Keratinocyte (primary cell): Measurements from ENCODE around the gene DGCR8. TPM values are rescaled to one million over a fixed set of nuclear protein-coding genes. Genes with fewer than 3 reads are reported as not detected.

Experiments
- DNase-seq: peaks from one replicate; pipeline ENCODE4 v3.0.0-alpha.2; 2011; ENCODE audit warnings: low read depth, missing footprints, low spot score
- FAIRE-seq: peaks from 2 replicates; lab custom pipeline; 2011; peaks lifted over from hg19 to GRCh38; lab: Jason Lieb, UNC
- H2AFZ ChIP-seq: 2 replicates; pipeline ENCODE4 v1.6.0; 2012; ENCODE audit warnings: low read length, control low read depth, inconsistent platforms; ENCODE audit not compliant: control insufficient read depth
- H3K27ac ChIP-seq: 2 replicates; pipeline ENCODE4 v1.5.1; 2011; ENCODE audit warnings: low read length; ENCODE audit not compliant: control insufficient read depth, insufficient read depth
- H3K27me3 ChIP-seq: 3 replicates; pipeline ENCODE4 v1.6.0; 2011; ENCODE audit warnings: low read length; ENCODE audit not compliant: control insufficient read depth, insufficient read depth; ENCODE audit errors: extremely low read depth
- H3K36me3 ChIP-seq, 2 experiments: 2 replicates in 1 of 2; 3 replicates in 1 of 2; pipeline ENCODE4 v1.5.1; 2011; ENCODE audit warnings: low read length in 2 of 2, mild to moderate bottlenecking in 1 of 2; ENCODE audit not compliant: control insufficient read depth in 2 of 2, insufficient read depth in 2 of 2; ENCODE audit errors: extremely low read depth in 1 of 2
- H3K4me1 ChIP-seq: 3 replicates; pipeline ENCODE4 v1.5.1; 2011; ENCODE audit warnings: low read length; ENCODE audit not compliant: control insufficient read depth, insufficient read depth; ENCODE audit errors: extremely low read depth
- H3K4me2 ChIP-seq: 3 replicates; pipeline ENCODE4 v1.6.0; 2011; ENCODE audit warnings: low read depth, low read length; ENCODE audit not compliant: control insufficient read depth, insufficient read depth; ENCODE audit errors: extremely low read depth
- H3K4me3 ChIP-seq, 3 experiments: fragments of 200-600 bp in 1 of 3; sonication (generic) in 1 of 3; 2 replicates in 2 of 3; 3 replicates in 1 of 3; pipeline ENCODE4 v1.5.1; 2011 to 2016; ENCODE audit warnings: low read length in 3 of 3, mild to moderate bottlenecking in 3 of 3, control low read depth in 2 of 3, inconsistent platforms in 1 of 3, low read depth in 1 of 3, mixed read lengths in 1 of 3, mixed run types in 1 of 3, moderate library complexity in 1 of 3; ENCODE audit not compliant: control insufficient read depth in 2 of 3, insufficient read depth in 2 of 3; ENCODE audit errors: extremely low read depth in 1 of 3
- H3K79me2 ChIP-seq: 2 replicates; pipeline ENCODE4 v1.6.0; 2012; ENCODE audit warnings: low read length; ENCODE audit not compliant: control insufficient read depth, insufficient read depth
- H3K9ac ChIP-seq: 3 replicates; pipeline ENCODE4 v1.6.0; 2011; ENCODE audit warnings: low read length; ENCODE audit not compliant: control insufficient read depth, insufficient read depth; ENCODE audit errors: extremely low read depth
- H3K9me1 ChIP-seq: 3 replicates; pipeline ENCODE4 v1.6.0; 2011; ENCODE audit warnings: low read length; ENCODE audit not compliant: control insufficient read depth, insufficient read depth; ENCODE audit errors: extremely low read depth
- H3K9me3 ChIP-seq: 2 replicates; pipeline ENCODE4 v1.5.1; 2012; ENCODE audit warnings: low read depth, low read length; ENCODE audit not compliant: control insufficient read depth
- H4K20me1 ChIP-seq: 3 replicates; pipeline ENCODE4 v1.6.0; 2011; ENCODE audit warnings: low read length; ENCODE audit not compliant: control insufficient read depth, insufficient read depth; ENCODE audit errors: extremely low read depth
- EZH2 ChIP-seq: IDR thresholded peaks from one replicate; pipeline ENCODE4 v1.6.1; 2012; ENCODE audit warnings: inconsistent platforms, mild to moderate bottlenecking, low read length, moderate library complexity
- dilution Hi-C: fragments of 300-500 bp; cut with MboI; formaldehyde crosslinking; loops from one replicate; pipeline ENCODE4 v1.7.0; 2020; ENCODE audit warnings: low sequenced_read_pairs; ENCODE audit not compliant: extremely low pct_ligation_motif_present
- polyA plus RNA-seq, 5 experiments: library from polyadenylated mRNA; depleted of rRNA in 3 of 5; stranded (reverse) in 3 of 5; stranded (forward) in 1 of 5; unstranded in 1 of 5; fragments of >200 nt; gene quantifications; 1 replicate in 1 of 5; 2 replicates in 3 of 5; 3 replicates in 1 of 5; pipeline versions ENCODE4 v1.2.1 to v1.2.3, GENCODE V29; 2011 to 2012; ENCODE audit warnings: missing spikeins in 2 of 5, low read depth in 1 of 5, low replicate concordance in 1 of 5
- TF ChIP-seq, protein P1 (sequence below), 3 experiments: IDR thresholded peaks in 1 of 3; conservative IDR thresholded peaks in 1 of 3; optimal IDR thresholded peaks in 1 of 3; 2 replicates in 2 of 3; 3 replicates in 1 of 3; pipeline versions ENCODE3 to v1.5.1; 2011; ENCODE audit warnings: low read length in 3 of 3, mild to moderate bottlenecking in 3 of 3, moderate library complexity in 2 of 3, control low read depth in 1 of 3, inconsistent platforms in 1 of 3; ENCODE audit not compliant: insufficient read depth in 2 of 3; ENCODE audit errors: extremely low read depth in 1 of 3

The DGCR8 gene
- polyA plus RNA-seq, 1 donor (not counting 4 experiments of a cell fraction or from before 2014, with no cell fraction given), result 17.2 TPM

DNA sequence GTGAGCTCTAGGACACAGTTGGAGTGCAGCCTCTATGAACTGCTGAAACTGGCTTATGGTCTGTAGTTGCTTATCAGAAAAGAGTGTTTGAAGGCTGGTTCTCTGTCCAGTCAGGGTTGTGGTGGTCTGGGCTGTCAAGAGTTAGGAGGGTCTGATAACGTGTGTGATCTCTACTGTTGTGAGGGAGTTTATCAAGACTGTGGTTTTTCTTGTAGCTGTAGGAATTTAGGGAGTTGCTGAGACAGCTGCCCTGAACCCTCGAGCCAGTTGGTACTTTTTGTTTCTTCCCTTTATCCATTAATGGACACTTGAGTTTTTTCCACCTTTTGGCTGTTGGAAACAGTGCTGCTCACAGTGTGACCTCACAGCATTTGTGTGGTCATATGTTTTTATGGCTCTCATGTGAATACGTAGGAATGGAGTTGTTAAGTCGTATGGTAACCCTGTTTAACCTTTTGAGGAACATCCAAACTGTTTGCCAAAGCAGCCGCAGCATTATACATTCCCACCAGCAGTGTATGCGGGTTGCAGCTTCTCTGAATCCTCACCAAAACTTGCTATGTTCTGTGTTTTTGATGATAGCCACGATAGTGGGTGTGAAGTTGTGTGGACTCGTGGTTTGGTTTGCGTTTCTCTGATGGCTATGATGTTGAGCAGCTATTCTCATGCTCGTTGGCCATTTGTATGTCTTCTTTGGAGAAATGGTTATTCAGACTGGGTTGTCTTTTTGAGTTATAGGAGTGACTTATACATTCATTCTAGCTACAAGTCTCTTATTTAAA is 20.9 kb upstream of the DGCR8 start:
- peaks cover under 1 to 14% of the 10 kb centered on the region in 2 experiments for H3K36me3 ChIP-seq
- no peaks in the 10 kb centered on the region for H3K79me2 ChIP-seq
- DNase-seq (no peak), FAIRE-seq (no peak)
- H3K27me3 ChIP-seq, result no peaks in the 10 kb centered on the region
- no peak overlapping the region for H2AFZ ChIP-seq
- H3K9me1 ChIP-seq, result peaks cover 2% of the 10 kb centered on the region
- H4K20me1 ChIP-seq, result no peaks in the 10 kb centered on the region
- dilution Hi-C loops, result no loop called here
- TF ChIP-seq EZH2, result no peak
- TF ChIP-seq, protein P1, sequence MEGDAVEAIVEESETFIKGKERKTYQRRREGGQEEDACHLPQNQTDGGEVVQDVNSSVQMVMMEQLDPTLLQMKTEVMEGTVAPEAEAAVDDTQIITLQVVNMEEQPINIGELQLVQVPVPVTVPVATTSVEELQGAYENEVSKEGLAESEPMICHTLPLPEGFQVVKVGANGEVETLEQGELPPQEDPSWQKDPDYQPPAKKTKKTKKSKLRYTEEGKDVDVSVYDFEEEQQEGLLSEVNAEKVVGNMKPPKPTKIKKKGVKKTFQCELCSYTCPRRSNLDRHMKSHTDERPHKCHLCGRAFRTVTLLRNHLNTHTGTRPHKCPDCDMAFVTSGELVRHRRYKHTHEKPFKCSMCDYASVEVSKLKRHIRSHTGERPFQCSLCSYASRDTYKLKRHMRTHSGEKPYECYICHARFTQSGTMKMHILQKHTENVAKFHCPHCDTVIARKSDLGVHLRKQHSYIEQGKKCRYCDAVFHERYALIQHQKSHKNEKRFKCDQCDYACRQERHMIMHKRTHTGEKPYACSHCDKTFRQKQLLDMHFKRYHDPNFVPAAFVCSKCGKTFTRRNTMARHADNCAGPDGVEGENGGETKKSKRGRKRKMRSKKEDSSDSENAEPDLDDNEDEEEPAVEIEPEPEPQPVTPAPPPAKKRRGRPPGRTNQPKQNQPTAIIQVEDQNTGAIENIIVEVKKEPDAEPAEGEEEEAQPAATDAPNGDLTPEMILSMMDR (optimal IDR thresholded peaks at IDR 0.05 in 1 of 3, IDR thresholded peaks at IDR 0.05 in 1 of 3, conservative IDR thresholded peaks at IDR 0.05 in 1 of 3; ENCODE audit: extremely low read depth in 1 of 3, insufficient read depth in 2 of 3, low read length in 3 of 3), result no peak
- H3K4me2 ChIP-seq, result no peak overlapping the region
- no peak overlapping the region for H3K27ac ChIP-seq
- peaks cover 30% of the 10 kb centered on the region for H3K4me1 ChIP-seq
- H3K9me3 ChIP-seq, result no peaks in the 10 kb centered on the region
- H3K9ac ChIP-seq, result no peak overlapping the region
- H3K4me3 ChIP-seq, result no peak overlapping the region

DNA sequence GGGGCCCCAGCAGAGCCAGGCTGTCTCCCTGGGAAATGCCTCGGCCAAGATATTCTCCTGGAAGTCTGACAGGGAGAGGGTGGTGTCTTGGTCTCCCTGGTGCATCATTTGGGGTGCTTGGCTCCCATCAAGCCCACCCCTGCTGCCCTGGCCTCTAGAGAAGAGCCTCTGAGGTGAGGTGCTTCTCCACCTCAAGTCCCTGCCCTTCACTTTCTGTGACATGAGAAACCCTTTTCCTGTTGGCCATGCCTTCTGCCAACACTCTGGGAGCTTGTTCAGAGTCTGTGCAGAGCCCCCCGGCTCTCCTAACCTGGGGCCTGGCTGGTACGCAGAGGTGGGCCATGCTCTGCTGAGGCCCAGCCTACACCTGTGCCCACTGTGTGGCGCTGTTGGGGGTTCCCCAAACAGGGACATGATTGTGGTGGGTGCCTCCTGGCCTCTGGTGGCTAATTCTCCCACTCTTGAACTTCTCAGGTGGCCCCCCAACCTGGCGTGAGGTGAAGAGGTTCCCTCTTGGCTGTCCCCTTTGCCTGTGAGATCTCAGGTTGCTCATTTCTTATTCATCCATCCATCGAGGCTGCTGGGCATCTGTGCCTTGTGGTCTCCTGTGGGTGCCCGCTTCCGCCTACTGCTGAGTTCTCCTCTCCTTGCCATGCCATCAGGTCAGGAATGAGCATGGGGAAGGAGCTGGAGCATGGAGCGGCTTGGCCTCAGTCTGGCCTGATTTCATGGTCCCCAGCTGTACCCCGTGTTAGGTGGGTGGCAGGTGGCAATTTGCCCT is 19.2 kb upstream of the DGCR8 start:
- Histone ChIP-seq H3K27me3 (no peaks in the 10 kb centered on the region), H3K4me1 (peaks cover 32% of the 10 kb centered on the region), H4K20me1 (no peaks in the 10 kb centered on the region), H3K9ac (no peak overlapping the region), H3K27ac (no peak overlapping the region), H2AFZ (no peak overlapping the region), H3K36me3 (peaks cover 0 to 12% of the 10 kb centered on the region in 2 experiments), H3K9me3 (no peaks in the 10 kb centered on the region), H3K79me2 (no peaks in the 10 kb centered on the region), H3K4me2 (no peak overlapping the region), H3K9me1 (peaks cover 5% of the 10 kb centered on the region), H3K4me3 (no peak overlapping the region)
- dilution Hi-C loops, result no loop called here
- FAIRE-seq (no peak), DNase-seq (no peak)
- TF ChIP-seq, protein P1 (optimal IDR thresholded peaks at IDR 0.05 in 1 of 3, IDR thresholded peaks at IDR 0.05 in 1 of 3, conservative IDR thresholded peaks at IDR 0.05 in 1 of 3; ENCODE audit: extremely low read depth in 1 of 3, insufficient read depth in 2 of 3, low read length in 3 of 3), result peak in 2 of 3 experiments; percentile 9
- TF ChIP-seq EZH2, result no peak
